BJ (cell line): ENCODE data around the gene ATPAF2. TPM values are rescaled to one million over a fixed set of nuclear protein-coding genes. Genes with fewer than 3 reads are reported as not detected.

Experiments
- CTCF ChIA-PET: fragments of 350-600 bp; formaldehyde crosslinking; extraction: SDS; loops from one replicate; lab custom pipeline; 2021; ENCODE audit warnings: antibody characterized with exemption, inconsistent platforms; lab: Yijun Ruan, JAX
- POLR2A ChIA-PET: fragments of 300-600 bp; sonication (Branson Sonifier 250); formaldehyde crosslinking; extraction: SDS; loops from one replicate; lab custom pipeline; 2021; ENCODE audit warnings: antibody characterized with exemption; lab: Charles Lee
- DNase-seq: peaks from one replicate; pipeline ENCODE4 v3.0.0-alpha.2; 2011; ENCODE audit warnings: low read depth
- H3K27me3 ChIP-seq: 2 replicates; pipeline ENCODE4 v1.6.0; 2011; ENCODE audit warnings: low read length; ENCODE audit not compliant: control insufficient read depth, insufficient read depth
- H3K36me3 ChIP-seq: 2 replicates; pipeline ENCODE4 v1.5.1; 2011; ENCODE audit warnings: low read length; ENCODE audit not compliant: control insufficient read depth, insufficient read depth
- H3K4me3 ChIP-seq: 2 replicates; pipeline ENCODE4 v1.5.1; 2011; ENCODE audit warnings: low read depth, mild to moderate bottlenecking, control low read depth, low read length
- CTCF ChIP-seq: IDR thresholded peaks from 2 replicates; pipeline ENCODE4 v1.5.1; 2011; ENCODE audit warnings: low read depth, mild to moderate bottlenecking, control low read depth, inconsistent platforms, low read length, moderate library complexity; ENCODE audit not compliant: insufficient read depth
- polyA plus RNA-seq: library from polyadenylated mRNA; depleted of rRNA; stranded (reverse); fragments of >200 nt; gene quantifications from 2 replicates; pipeline ENCODE4 v1.2.3, GENCODE V29; 2011

The ATPAF2 gene
- polyA plus RNA-seq, 1 experiment: 17.4 TPM

- ChIA-PET CTCF (interaction anchor here (0.9 to 3.9 kb wide), 8 partner anchors 53 to 223 kb away, joined by 3 to 24 read pairs (median 10); partner anchors contain the start of gene SREBF1), POLR2A (no interaction called here)
- DNase-seq: no peak
- H3K4me3 ChIP-seq: no peak overlapping the region
- H3K36me3 ChIP-seq: no peaks in the 10 kb centered on the region
- no peaks in the 10 kb centered on the region for H3K27me3 ChIP-seq
- no peak for TF ChIP-seq CTCF
Observed at GRCh38 chr17:18035704-18036103, 3.3 kb downstream of the ATPAF2 start.

GRCh38 chr17:18033442-18034099 lies 5.4 kb downstream of the ATPAF2 start:
- TF ChIP-seq CTCF: peak; percentile 52
- ChIA-PET POLR2A (no interaction called here), CTCF (interaction anchor here (0.7 to 3.9 kb wide), 26 partner anchors 8 to 354 kb away, joined by 3 to 46 read pairs (median 6); partner anchors contain the start of gene SREBF1)
- Histone ChIP-seq H3K36me3 (no peaks in the 10 kb centered on the region), H3K4me3 (no peak overlapping the region), H3K27me3 (no peaks in the 10 kb centered on the region)
- DNase-seq: no peak

GRCh38 chr17:18031955-18032354 lies 7.0 kb downstream of the ATPAF2 start:
- no peak for TF ChIP-seq CTCF
- ChIA-PET POLR2A (no interaction called here), CTCF (interaction anchor here (0.8 to 3.8 kb wide), 8 partner anchors 11 to 220 kb away, joined by 3 to 46 read pairs (median 6); no protein-coding TSS in a partner anchor)
- Histone ChIP-seq H3K27me3 (no peaks in the 10 kb centered on the region), H3K4me3 (no peak overlapping the region), H3K36me3 (no peaks in the 10 kb centered on the region; the same call in 1 of the 2 replicates)
- no peak for DNase-seq

- H3K4me3 ChIP-seq: no peak overlapping the region
- ChIA-PET CTCF (interaction anchor here (1.6 kb wide), 2 partner anchors 36 to 138 kb away, joined by 4 to 13 read pairs; no protein-coding TSS in a partner anchor), POLR2A (no interaction called here)
- no peak for DNase-seq
- TF ChIP-seq CTCF: no peak
- peaks cover 2% of the 10 kb centered on the region for H3K36me3 ChIP-seq
- H3K27me3 ChIP-seq: no peaks in the 10 kb centered on the region
Observed at GRCh38 chr17:18028952-18029540, 9.9 kb downstream of the ATPAF2 start.
